MM.1S (cell line): ENCODE data around the gene FOXN3.
A peak's percentile ranks its signal among the peaks of the same experiment; 100 is the strongest.

Experiments used
- DNase-seq: peaks from one replicate; pipeline ENCODE4 v3.0.0-alpha.2; 2015
- H2AFZ ChIP-seq: fragments of 300-600 bp; sonication (generic); 2 replicates; pipeline ENCODE4 v1.6.0; 2016; ENCODE audit warnings: antibody characterized with exemption, low read length
- H3F3A ChIP-seq: fragments of 300-600 bp; sonication (generic); 2 replicates; pipeline ENCODE4 v1.6.1; 2016; ENCODE audit warnings: mild to moderate bottlenecking, antibody characterized with exemption, low read length, moderate library complexity, mixed read lengths; ENCODE audit not compliant: insufficient read depth
- H3K27ac ChIP-seq: fragments of 300-600 bp; sonication (generic); 2 replicates; pipeline ENCODE4 v1.5.1; 2016; ENCODE audit warnings: mild to moderate bottlenecking, low read length
- H3K27me3 ChIP-seq: fragments of 300-600 bp; sonication (generic); replicated peaks from 2 replicates; pipeline ENCODE4 v1.6.0; 2016; ENCODE audit warnings: low read length; ENCODE audit not compliant: insufficient read depth
- H3K36me3 ChIP-seq: fragments of 300-600 bp; sonication (generic); replicated peaks from 2 replicates; pipeline ENCODE4 v1.6.1; 2016; ENCODE audit warnings: mild to moderate bottlenecking, low read length, mixed read lengths; ENCODE audit not compliant: insufficient read depth
- H3K4me1 ChIP-seq: fragments of 300-600 bp; sonication (generic); 2 replicates; pipeline ENCODE4 v1.6.1; 2016; ENCODE audit warnings: low read length, mixed read lengths
- H3K4me2 ChIP-seq: fragments of 300-600 bp; sonication (generic); 2 replicates; pipeline ENCODE4 v1.6.0; 2016; ENCODE audit warnings: low read depth, low read length
- H3K4me3 ChIP-seq: fragments of 300-600 bp; sonication (generic); 2 replicates; pipeline ENCODE4 v1.5.1; 2016; ENCODE audit warnings: low read length, mixed read lengths
- H3K79me2 ChIP-seq: fragments of 300-600 bp; sonication (generic); 2 replicates; pipeline ENCODE4 v1.6.1; 2016; ENCODE audit warnings: mixed run types, low read length, mixed read lengths
- H3K9ac ChIP-seq: fragments of 300-600 bp; sonication (generic); 2 replicates; pipeline ENCODE4 v1.6.1; 2016; ENCODE audit warnings: low read length, mixed read lengths
- H3K9me2 ChIP-seq: fragments of 300-600 bp; sonication (generic); replicated peaks from 2 replicates; pipeline ENCODE4 v1.6.1; 2016; ENCODE audit warnings: mild to moderate bottlenecking, low read length, mixed read lengths; ENCODE audit not compliant: insufficient read depth
- H3K9me3 ChIP-seq: fragments of 300-600 bp; sonication (generic); replicated peaks from 2 replicates; pipeline ENCODE4 v1.6.1; 2016; ENCODE audit warnings: mild to moderate bottlenecking, low read length, mixed read lengths; ENCODE audit not compliant: insufficient read depth
- H4K20me1 ChIP-seq: fragments of 300-600 bp; sonication (generic); 2 replicates; pipeline ENCODE4 v1.6.1; 2016; ENCODE audit warnings: mild to moderate bottlenecking, low read length, moderate library complexity, mixed read lengths; ENCODE audit not compliant: insufficient read depth
- EZH2 ChIP-seq: fragments of 300-600 bp; sonication (generic); optimal IDR thresholded peaks from 2 replicates; pipeline ENCODE3; 2017; ENCODE audit warnings: low read depth, mild to moderate bottlenecking, antibody characterized with exemption, low read length, mixed read lengths
- EZH2phosphoT487 ChIP-seq: fragments of 300-600 bp; sonication (generic); IDR thresholded peaks from 2 replicates; pipeline ENCODE4 v1.6.1; 2018; ENCODE audit warnings: antibody characterized with exemption, low read length
- TF ChIP-seq, protein P1 (sequence below): fragments of 300-600 bp; sonication (generic); IDR thresholded peaks from 2 replicates; pipeline ENCODE4 v1.5.1; 2016; ENCODE audit warnings: antibody characterized with exemption, low read length, mixed read lengths

Gene FOXN3

DNA sequence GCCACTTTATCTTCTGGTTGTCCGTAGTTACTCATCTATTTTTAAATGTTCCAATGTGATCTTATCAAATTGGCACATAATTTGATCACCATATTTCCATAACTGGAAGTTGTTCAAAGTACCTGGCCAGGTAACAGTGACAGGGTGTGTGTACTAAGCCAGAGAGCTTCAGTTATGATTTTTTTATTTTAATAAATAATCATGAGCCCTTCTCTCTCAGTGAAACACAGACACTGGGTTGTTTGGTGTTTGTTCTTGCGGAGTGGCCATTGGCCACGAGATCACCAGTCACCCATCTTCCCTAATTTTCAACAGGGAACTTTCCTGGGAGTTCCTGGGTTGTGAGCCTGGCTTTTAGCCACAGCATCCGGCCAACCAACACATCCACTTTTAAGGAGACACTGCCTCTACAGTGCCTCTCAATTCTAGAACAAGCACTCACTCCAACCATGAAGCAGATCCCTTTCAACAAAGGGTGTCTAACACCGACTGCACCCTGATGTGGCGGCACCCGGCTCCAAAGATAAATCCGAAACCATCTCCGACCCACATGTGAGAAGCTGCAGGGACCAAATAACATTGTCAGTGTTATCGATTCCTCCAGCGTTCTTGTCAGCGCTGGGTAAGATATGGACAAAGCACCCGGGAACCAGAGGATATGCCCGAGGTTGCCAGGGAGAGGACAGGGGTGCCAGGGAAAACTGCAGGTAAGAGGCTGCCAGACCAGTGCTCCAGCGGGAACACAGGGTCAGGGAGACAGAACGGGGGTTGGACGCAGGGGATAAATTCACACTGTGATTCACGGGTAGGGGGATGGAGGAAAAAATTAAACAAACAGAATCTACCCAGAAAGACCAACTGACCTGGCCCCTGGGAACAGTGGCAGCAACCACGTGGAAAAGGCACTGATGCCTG is 49.9 kb downstream of the FOXN3 start:
- DNase-seq = no peak
- H3K79me2 ChIP-seq = peaks cover 74% of the 10 kb centered on the region

DNA sequence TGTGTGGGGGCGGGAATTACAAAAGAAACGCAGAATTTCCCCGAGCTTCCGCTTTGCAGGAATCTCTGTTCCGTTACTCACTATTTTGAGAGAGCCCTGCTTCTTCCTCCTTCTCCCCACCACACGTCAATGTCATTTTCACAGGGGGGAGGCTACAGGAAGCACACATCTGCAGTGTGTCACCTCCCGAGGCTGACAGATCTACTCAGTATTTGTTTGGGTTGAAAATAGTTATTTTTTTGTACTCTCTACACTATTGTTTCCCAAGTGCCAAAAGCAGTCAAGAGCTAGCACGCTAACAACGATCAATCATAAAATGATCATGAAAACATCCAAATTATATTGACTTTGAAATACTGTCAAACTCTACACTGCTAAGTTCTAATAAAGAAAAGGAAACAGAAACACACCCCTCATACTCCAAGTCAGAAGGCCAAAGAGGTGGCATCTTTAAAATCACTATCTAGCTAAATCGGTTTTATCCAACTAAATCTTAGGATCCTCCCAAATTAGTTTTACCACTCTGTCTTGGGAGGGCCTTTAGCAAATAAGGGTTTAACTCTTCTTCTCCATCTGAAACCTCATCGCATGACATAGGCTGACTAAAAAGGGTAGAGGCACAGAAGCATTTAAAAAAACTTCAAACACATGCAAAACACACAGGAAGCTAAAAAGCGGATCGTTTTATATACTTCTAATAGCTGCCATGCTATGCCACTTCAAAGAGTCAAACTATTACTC is 51.8 kb downstream of the FOXN3 start:
- no peaks in the 10 kb centered on the region for H3K36me3 ChIP-seq
- H3K4me2 ChIP-seq = peak overlapping the region; percentile 52; the same call in 1 of the 2 replicates
- peaks cover 55% of the 10 kb centered on the region for H3K79me2 ChIP-seq
- no peaks in the 10 kb centered on the region for H4K20me1 ChIP-seq
- H3K9me2 ChIP-seq = no peaks in the 10 kb centered on the region
- no peak overlapping the region for H2AFZ ChIP-seq
- H3K27me3 ChIP-seq = no peaks in the 10 kb centered on the region
- H3K9me3 ChIP-seq = no peaks in the 10 kb centered on the region
- TF ChIP-seq EZH2 (no peak), EZH2phosphoT487 (no peak)
- TF ChIP-seq, protein P1, sequence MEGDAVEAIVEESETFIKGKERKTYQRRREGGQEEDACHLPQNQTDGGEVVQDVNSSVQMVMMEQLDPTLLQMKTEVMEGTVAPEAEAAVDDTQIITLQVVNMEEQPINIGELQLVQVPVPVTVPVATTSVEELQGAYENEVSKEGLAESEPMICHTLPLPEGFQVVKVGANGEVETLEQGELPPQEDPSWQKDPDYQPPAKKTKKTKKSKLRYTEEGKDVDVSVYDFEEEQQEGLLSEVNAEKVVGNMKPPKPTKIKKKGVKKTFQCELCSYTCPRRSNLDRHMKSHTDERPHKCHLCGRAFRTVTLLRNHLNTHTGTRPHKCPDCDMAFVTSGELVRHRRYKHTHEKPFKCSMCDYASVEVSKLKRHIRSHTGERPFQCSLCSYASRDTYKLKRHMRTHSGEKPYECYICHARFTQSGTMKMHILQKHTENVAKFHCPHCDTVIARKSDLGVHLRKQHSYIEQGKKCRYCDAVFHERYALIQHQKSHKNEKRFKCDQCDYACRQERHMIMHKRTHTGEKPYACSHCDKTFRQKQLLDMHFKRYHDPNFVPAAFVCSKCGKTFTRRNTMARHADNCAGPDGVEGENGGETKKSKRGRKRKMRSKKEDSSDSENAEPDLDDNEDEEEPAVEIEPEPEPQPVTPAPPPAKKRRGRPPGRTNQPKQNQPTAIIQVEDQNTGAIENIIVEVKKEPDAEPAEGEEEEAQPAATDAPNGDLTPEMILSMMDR = no peak
- no peaks in the 10 kb centered on the region for H3K4me1 ChIP-seq
- DNase-seq = peak; percentile 6
- H3K27ac ChIP-seq = peak overlapping the region; percentile 43; the same call in 1 of the 2 replicates
- H3K4me3 ChIP-seq = peak overlapping the region; percentile 39; the same call in 1 of the 2 replicates
- no peak overlapping the region for H3K9ac ChIP-seq
- no peaks in the 10 kb centered on the region; the same call in 1 of the 2 replicates for H3F3A ChIP-seq

More for the DNA sequence above, 49.9 kb downstream of the FOXN3 start:
- H3F3A ChIP-seq = no peaks in the 10 kb centered on the region; the same call in 1 of the 2 replicates
- H3K9me3 ChIP-seq = no peaks in the 10 kb centered on the region
- TF ChIP-seq, protein P1 = no peak
- TF ChIP-seq EZH2 (no peak), EZH2phosphoT487 (no peak)
- H2AFZ ChIP-seq = no peak overlapping the region
- no peaks in the 10 kb centered on the region for H3K4me1 ChIP-seq
- H3K27me3 ChIP-seq = no peaks in the 10 kb centered on the region
- H3K27ac ChIP-seq = no peak overlapping the region
- no peaks in the 10 kb centered on the region for H3K9me2 ChIP-seq
- H3K9ac ChIP-seq = no peak overlapping the region
- H3K36me3 ChIP-seq = no peaks in the 10 kb centered on the region
- H4K20me1 ChIP-seq = no peaks in the 10 kb centered on the region
- no peak overlapping the region for H3K4me3 ChIP-seq
- H3K4me2 ChIP-seq = no peak overlapping the region

DNA sequence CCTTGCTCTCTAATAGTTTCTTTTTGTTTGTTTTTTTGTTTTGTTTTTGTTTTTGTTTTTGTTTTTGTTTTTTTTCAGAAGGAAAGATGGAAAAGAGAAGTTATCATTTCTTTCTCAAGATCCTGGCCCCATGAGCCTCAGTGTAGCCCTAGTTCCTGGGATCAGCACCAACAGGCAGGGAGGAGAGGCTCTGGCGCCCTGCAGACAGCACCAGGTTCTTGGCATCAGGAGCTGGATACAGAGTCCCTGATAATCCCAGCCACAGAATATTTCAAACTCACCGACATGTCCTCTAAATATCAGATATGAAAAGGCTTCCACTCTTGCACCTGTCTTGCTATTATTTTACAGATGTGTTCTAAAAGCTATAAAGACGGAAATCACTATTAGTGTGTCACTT is 52.7 kb downstream of the FOXN3 start:
- Histone ChIP-seq H3K36me3 (no peaks in the 10 kb centered on the region), H3K9ac (no peak overlapping the region), H3K27me3 (no peaks in the 10 kb centered on the region), H3K4me1 (no peaks in the 10 kb centered on the region), H3K79me2 (peaks cover 46% of the 10 kb centered on the region), H4K20me1 (no peaks in the 10 kb centered on the region), H3K9me3 (no peaks in the 10 kb centered on the region), H2AFZ (no peak overlapping the region), H3K9me2 (no peaks in the 10 kb centered on the region), H3K27ac (peak overlapping the region; percentile 43; the same call in 1 of the 2 replicates), H3F3A (no peaks in the 10 kb centered on the region; the same call in 1 of the 2 replicates), H3K4me2 (peak overlapping the region; percentile 52; the same call in 1 of the 2 replicates), H3K4me3 (no peak overlapping the region)
- no peak for TF ChIP-seq EZH2phosphoT487
- TF ChIP-seq, protein P1 = no peak
- no peak for TF ChIP-seq EZH2
- DNase-seq = no peak
